GM19043 (cell line): ENCODE results near the gene EFNB2.

Experiments
- ATAC-seq: cut with Tn5 transposase; IDR thresholded peaks from one replicate; pipeline ENCODE4 v1.9.1; 2021; ENCODE audit warnings: low read depth; ENCODE audit not compliant: unreplicated experiment

The EFNB2 gene

DNA sequence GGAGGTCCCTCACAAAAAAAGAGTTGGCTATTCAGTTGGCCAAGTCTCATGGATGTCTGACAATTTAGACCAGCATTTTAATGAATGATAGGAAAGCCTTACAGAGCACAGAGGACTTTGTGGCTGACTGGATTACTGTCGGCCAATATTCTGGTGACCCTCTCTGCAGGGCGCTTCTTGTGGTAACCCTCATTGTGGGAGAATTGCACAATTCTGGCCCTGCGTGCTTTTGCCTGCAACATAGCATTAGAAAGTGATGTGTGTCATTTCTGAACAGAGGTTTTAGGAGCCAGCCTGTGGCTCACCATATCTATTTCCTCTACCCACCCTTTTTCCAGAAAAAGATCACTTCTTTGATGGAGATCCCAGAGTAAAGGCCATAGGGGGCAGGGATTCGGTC is 71.4 kb downstream of the EFNB2 start:
- no peak for ATAC-seq

GRCh38 chr13:106462710-106463109 is 72.8 kb downstream of the EFNB2 start:
- no peak for ATAC-seq

- ATAC-seq = no peak
Observed at GRCh38 chr13:106455777-106456176, 79.7 kb downstream of the EFNB2 start.

DNA sequence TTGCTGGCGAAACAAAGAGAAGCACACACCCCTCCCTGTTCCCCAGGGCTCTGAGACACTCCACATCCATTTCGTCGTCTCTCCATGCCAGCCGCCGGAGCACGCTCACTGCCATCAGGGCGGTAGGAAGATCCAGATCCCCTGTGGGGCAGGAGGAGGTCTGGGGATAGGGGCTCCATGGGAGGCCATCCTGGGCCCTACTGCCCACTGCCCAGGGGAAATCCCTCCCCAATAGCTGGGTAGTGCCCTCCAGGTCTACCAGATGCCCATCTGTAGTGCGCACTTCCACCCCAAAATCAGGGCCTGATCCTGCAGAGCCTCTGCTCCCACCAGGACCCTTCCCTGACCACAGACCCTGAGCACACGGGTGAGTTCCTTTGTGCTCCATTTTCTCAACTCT is 80.3 kb downstream of the EFNB2 start:
- ATAC-seq = no peak

DNA sequence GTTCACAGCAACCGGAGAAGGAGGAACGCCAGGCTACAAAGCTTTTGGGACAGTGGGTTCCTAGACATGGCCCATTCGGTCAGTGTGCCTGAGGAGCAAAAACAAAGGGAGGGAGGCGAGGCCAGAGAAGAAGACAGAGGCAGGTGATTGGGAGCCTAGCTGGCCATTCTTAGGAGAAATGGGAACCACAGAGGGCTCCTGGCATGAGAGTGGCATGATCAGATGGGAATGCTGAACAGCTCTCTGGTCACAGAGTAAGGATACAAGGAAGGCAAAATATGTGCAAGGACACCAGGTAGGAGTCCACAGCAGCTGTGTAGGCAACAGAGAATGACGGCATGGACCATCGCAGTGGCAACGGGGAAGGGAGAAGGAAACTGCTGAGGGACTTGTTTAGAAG is 82.4 kb downstream of the EFNB2 start:
- no peak for ATAC-seq

DNA sequence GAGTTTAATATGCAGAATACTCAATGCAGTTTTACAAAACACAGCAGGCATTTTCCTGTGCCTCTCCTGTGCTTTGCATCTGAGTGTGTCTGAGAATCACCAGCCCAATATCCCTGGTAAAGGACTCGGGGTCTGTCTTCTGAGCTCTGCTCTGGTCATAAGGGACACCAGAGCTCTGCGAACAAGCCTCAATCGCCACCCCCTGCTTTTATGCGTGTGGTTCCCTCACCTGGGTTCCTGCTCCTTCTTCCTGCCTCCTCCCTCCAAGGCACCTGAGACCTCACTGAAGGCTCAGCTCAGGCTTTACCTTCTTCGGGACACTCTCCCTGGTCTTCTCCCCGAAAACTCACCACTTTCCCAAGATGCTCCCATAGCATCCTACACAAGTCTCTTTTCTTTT is 84.5 kb downstream of the EFNB2 start:
- no peak for ATAC-seq

DNA sequence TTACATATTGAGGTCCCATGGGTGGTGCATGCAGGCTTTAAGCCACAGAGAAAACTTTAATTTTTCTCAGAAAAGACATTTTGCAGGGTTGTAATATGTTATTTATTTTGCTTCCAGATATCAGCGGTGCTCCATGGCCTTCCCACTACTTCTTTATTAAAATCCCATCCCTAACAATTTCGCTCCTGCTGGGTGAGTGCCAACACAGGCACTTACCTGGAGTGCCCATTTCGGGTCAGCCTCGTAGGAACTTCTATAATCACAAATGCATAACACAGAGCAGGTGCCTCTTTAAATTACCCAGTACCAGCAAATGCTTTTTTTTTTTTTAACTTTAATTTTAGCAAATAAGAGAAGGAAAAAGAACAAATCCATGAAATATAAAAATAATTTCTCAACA is 86.4 kb downstream of the EFNB2 start:
- no peak for ATAC-seq

- ATAC-seq = no peak
Observed at GRCh38 chr13:106445996-106446395, 89.5 kb downstream of the EFNB2 start.

- ATAC-seq = no peak
Observed at GRCh38 chr13:106443607-106444322, 91.7 kb downstream of the EFNB2 start.

GRCh38 chr13:106440866-106441265 is 94.6 kb downstream of the EFNB2 start:
- ATAC-seq = no peak
